ENCODE data around the gene SURF2. TPM values are rescaled to one million over a fixed set of nuclear protein-coding genes. Genes with fewer than 3 reads are reported as not detected.

The SURF2 gene
- total RNA-seq, 5 donors from 2014 or later (not counting 1 experiment from before 2014, with no cell fraction given): 17.0 to 25.3 (median 24.9) TPM

- peak in 1 of 35 experiments; percentile 36 for DNase-seq
- ChIA-PET CTCF (interaction anchor here in 1 of 2 donors (1.0 to 1.2 kb wide), 2 partner anchors 30 to 311 kb away, joined by 3 read pairs; partner anchors contain the start of gene GTF3C5), POLR2A (no interaction called here)
- no peaks in the 10 kb centered on the region for H3K27me3 Mint-ChIP-seq
- peaks cover 10 to 66% of the 10 kb centered on the region in 2 donors for H3K36me3 ChIP-seq (ENCODE audit: control insufficient read depth in 2 of 2, extremely low read depth in 1 of 2, insufficient read depth in 1 of 2, low read length in 1 of 2)
- H3K27ac Mint-ChIP-seq: no peak overlapping the region
- 89% methylated on average over 11 of the region's 15 CpGs for WGBS (ENCODE audit: insufficient coverage)
- H3K9me3 Mint-ChIP-seq: no peaks in the 10 kb centered on the region
- ATAC-seq (replicated peaks in 1 of 4): no peak
- no peaks in the 10 kb centered on the region for H3K27me3 ChIP-seq (replicated peaks in 1 of 2; ENCODE audit: control insufficient read depth in 2 of 2, extremely low read depth in 1 of 2, insufficient read depth in 2 of 2, low read length in 1 of 2)
- no peaks in the 10 kb centered on the region for H3K9me3 ChIP-seq
- H3K27ac ChIP-seq (ENCODE audit: low read length): no peak overlapping the region
- H3K4me3 Mint-ChIP-seq: no peak overlapping the region
- H3K4me1 ChIP-seq (ENCODE audit: control insufficient read depth in 1 of 2, extremely low read depth in 1 of 2, insufficient read depth in 2 of 2, low read length in 2 of 2): peaks cover under 1 to 41% of the 10 kb centered on the region in 2 experiments
- H3K36me3 Mint-ChIP-seq: peaks cover 31% of the 10 kb centered on the region
- peaks cover 26 to 57% (median 40%) of the 10 kb centered on the region in 3 donors for H3K4me1 Mint-ChIP-seq
- no peak overlapping the region for H3K4me3 ChIP-seq (ENCODE audit: control insufficient read depth in 1 of 2, extremely low read depth in 1 of 2, low read length in 1 of 2)
Observed at GRCh38 chr9:133341369-133342068, 14.8 kb upstream of the SURF2 start.

GRCh38 chr9:133342069-133342406, 14.3 kb upstream of the SURF2 start:
- Histone ChIP-seq H3K27ac (ENCODE audit: low read length) (no peak overlapping the region), H3K4me1 (ENCODE audit: control insufficient read depth in 1 of 2, extremely low read depth in 1 of 2, insufficient read depth in 2 of 2, low read length in 2 of 2) (peaks cover 4 to 41% of the 10 kb centered on the region in 2 experiments)
- peaks cover 33% of the 10 kb centered on the region for H3K36me3 Mint-ChIP-seq

GRCh38 chr9:133342570-133342969, 13.8 kb upstream of the SURF2 start:
- no peak for ATAC-seq (replicated peaks in 1 of 4)
- H3K27ac ChIP-seq (ENCODE audit: low read length): no peak overlapping the region
- Mint-ChIP-seq H3K27me3 (no peaks in the 10 kb centered on the region), H3K4me3 (no peak overlapping the region), H3K36me3 (peaks cover 34% of the 10 kb centered on the region), H3K4me1 (peaks cover 28 to 58% (median 48%) of the 10 kb centered on the region in 3 donors), H3K27ac (no peak overlapping the region), H3K9me3 (no peaks in the 10 kb centered on the region)
- H3K4me1 ChIP-seq (ENCODE audit: control insufficient read depth in 1 of 2, extremely low read depth in 1 of 2, insufficient read depth in 2 of 2, low read length in 2 of 2): peaks cover 4 to 44% of the 10 kb centered on the region in 2 experiments
- no peaks in the 10 kb centered on the region for H3K9me3 ChIP-seq
- CTCF ChIA-PET: interaction anchor here in 1 of 2 donors (1.2 kb wide), 1 partner anchor 312 kb away, joined by 3 read pairs; the partner anchor contains the start of gene GTF3C5
- H3K27me3 ChIP-seq (replicated peaks in 1 of 2; ENCODE audit: control insufficient read depth in 2 of 2, extremely low read depth in 1 of 2, insufficient read depth in 2 of 2, low read length in 1 of 2): no peaks in the 10 kb centered on the region
- POLR2A ChIA-PET: no interaction called here
- peaks cover 10 to 66% of the 10 kb centered on the region in 2 donors for H3K36me3 ChIP-seq (ENCODE audit: control insufficient read depth in 2 of 2, extremely low read depth in 1 of 2, insufficient read depth in 1 of 2, low read length in 1 of 2)
- H3K4me3 ChIP-seq (ENCODE audit: control insufficient read depth in 1 of 2, extremely low read depth in 1 of 2, low read length in 1 of 2): no peak overlapping the region
- no peak for DNase-seq
- WGBS (ENCODE audit: insufficient coverage): 92% methylated on average over 9 of the region's 11 CpGs

More at GRCh38 chr9:133342069-133342406, 14.3 kb upstream of the SURF2 start:
- CTCF ChIA-PET: interaction anchor here in 1 of 2 donors (1.0 to 1.2 kb wide), 2 partner anchors 29 to 312 kb away, joined by 3 read pairs; partner anchors contain the start of gene GTF3C5
- Histone ChIP-seq H3K36me3 (ENCODE audit: control insufficient read depth in 2 of 2, extremely low read depth in 1 of 2, insufficient read depth in 1 of 2, low read length in 1 of 2) (peaks cover 10 to 66% of the 10 kb centered on the region in 2 donors), H3K4me3 (ENCODE audit: control insufficient read depth in 1 of 2, extremely low read depth in 1 of 2, low read length in 1 of 2) (no peak overlapping the region), H3K9me3 (no peaks in the 10 kb centered on the region), H3K27me3 (replicated peaks in 1 of 2; ENCODE audit: control insufficient read depth in 2 of 2, extremely low read depth in 1 of 2, insufficient read depth in 2 of 2, low read length in 1 of 2) (no peaks in the 10 kb centered on the region)
- Mint-ChIP-seq H3K4me3 (no peak overlapping the region), H3K9me3 (no peaks in the 10 kb centered on the region), H3K4me1 (peaks cover 26 to 58% (median 45%) of the 10 kb centered on the region in 3 donors), H3K27me3 (no peaks in the 10 kb centered on the region), H3K27ac (no peak overlapping the region)
- WGBS (ENCODE audit: insufficient coverage): 94% methylated on average over 12 of the region's 12 CpGs
- DNase-seq: no peak
- POLR2A ChIA-PET: no interaction called here
- ATAC-seq (replicated peaks in 1 of 4): no peak

- Histone ChIP-seq H3K27ac (ENCODE audit: low read length) (no peak overlapping the region), H3K27me3 (replicated peaks in 1 of 2; ENCODE audit: control insufficient read depth in 2 of 2, extremely low read depth in 1 of 2, insufficient read depth in 2 of 2, low read length in 1 of 2) (peaks cover 0 to 3% of the 10 kb centered on the region in 2 experiments), H3K36me3 (ENCODE audit: control insufficient read depth in 2 of 2, extremely low read depth in 1 of 2, insufficient read depth in 1 of 2, low read length in 1 of 2) (peaks cover 10 to 66% of the 10 kb centered on the region in 2 donors), H3K4me1 (ENCODE audit: control insufficient read depth in 1 of 2, extremely low read depth in 1 of 2, insufficient read depth in 2 of 2, low read length in 2 of 2) (peaks cover 9 to 52% of the 10 kb centered on the region in 2 experiments), H3K9me3 (no peaks in the 10 kb centered on the region), H3K4me3 (ENCODE audit: control insufficient read depth in 1 of 2, extremely low read depth in 1 of 2, low read length in 1 of 2) (no peak overlapping the region)
- Mint-ChIP-seq H3K36me3 (peaks cover 35% of the 10 kb centered on the region), H3K9me3 (no peaks in the 10 kb centered on the region), H3K4me3 (no peak overlapping the region), H3K27ac (no peak overlapping the region), H3K27me3 (no peaks in the 10 kb centered on the region), H3K4me1 (peaks cover 39 to 61% (median 59%) of the 10 kb centered on the region in 3 donors)
- 95% methylated on average over 18 of the region's 19 CpGs for WGBS (ENCODE audit: insufficient coverage)
- POLR2A ChIA-PET: no interaction called here
- no peak for ATAC-seq (replicated peaks in 1 of 4)
- DNase-seq: no peak
- CTCF ChIA-PET: interaction anchor here in 1 of 2 donors (0.7 kb wide), 1 partner anchor 27 kb away, joined by 3 read pairs; no protein-coding TSS in a partner anchor
Observed at GRCh38 chr9:133344071-133344470, 12.3 kb upstream of the SURF2 start.

GRCh38 chr9:133344979-133345378, 11.4 kb upstream of the SURF2 start:
- Histone ChIP-seq H3K27ac (ENCODE audit: low read length) (no peak overlapping the region), H3K36me3 (ENCODE audit: control insufficient read depth in 2 of 2, extremely low read depth in 1 of 2, insufficient read depth in 1 of 2, low read length in 1 of 2) (peaks cover 14 to 70% of the 10 kb centered on the region in 2 donors), H3K27me3 (replicated peaks in 1 of 2; ENCODE audit: control insufficient read depth in 2 of 2, extremely low read depth in 1 of 2, insufficient read depth in 2 of 2, low read length in 1 of 2) (peaks cover 0 to 3% of the 10 kb centered on the region in 2 experiments), H3K4me3 (ENCODE audit: control insufficient read depth in 1 of 2, extremely low read depth in 1 of 2, low read length in 1 of 2) (no peak overlapping the region), H3K4me1 (ENCODE audit: control insufficient read depth in 1 of 2, extremely low read depth in 1 of 2, insufficient read depth in 2 of 2, low read length in 2 of 2) (peaks cover 13 to 57% of the 10 kb centered on the region in 2 experiments), H3K9me3 (no peaks in the 10 kb centered on the region)
- Mint-ChIP-seq H3K4me1 (peaks cover 45 to 60% (median 57%) of the 10 kb centered on the region in 3 donors), H3K4me3 (no peak overlapping the region), H3K9me3 (no peaks in the 10 kb centered on the region), H3K27me3 (no peaks in the 10 kb centered on the region), H3K27ac (no peak overlapping the region), H3K36me3 (peaks cover 36% of the 10 kb centered on the region)
- POLR2A ChIA-PET: no interaction called here
- WGBS (ENCODE audit: insufficient coverage): 95% methylated on average over 12 of the region's 12 CpGs
- ATAC-seq (replicated peaks in 1 of 4): no peak
- CTCF ChIA-PET: no interaction called here
- no peak for DNase-seq

- H3K4me1 Mint-ChIP-seq: peaks cover 45 to 58% (median 51%) of the 10 kb centered on the region in 3 donors
- ChIA-PET CTCF (no interaction called here), POLR2A (no interaction called here)
- H3K4me3 Mint-ChIP-seq: peak overlapping the region in 2 of 3 donors; percentile 50 to 96
- peaks cover 18 to 70% of the 10 kb centered on the region in 2 donors for H3K36me3 ChIP-seq (ENCODE audit: control insufficient read depth in 2 of 2, extremely low read depth in 1 of 2, insufficient read depth in 1 of 2, low read length in 1 of 2)
- peaks cover 36% of the 10 kb centered on the region for H3K36me3 Mint-ChIP-seq
- no peaks in the 10 kb centered on the region for H3K27me3 Mint-ChIP-seq
- H3K9me3 ChIP-seq: no peaks in the 10 kb centered on the region
- peaks cover 13 to 52% of the 10 kb centered on the region in 2 experiments for H3K4me1 ChIP-seq (ENCODE audit: control insufficient read depth in 1 of 2, extremely low read depth in 1 of 2, insufficient read depth in 2 of 2, low read length in 2 of 2)
- H3K9me3 Mint-ChIP-seq: no peaks in the 10 kb centered on the region
- DNase-seq (no peak), ATAC-seq (replicated peaks in 1 of 4) (no peak)
- H3K27me3 ChIP-seq (replicated peaks in 1 of 2; ENCODE audit: control insufficient read depth in 2 of 2, extremely low read depth in 1 of 2, insufficient read depth in 2 of 2, low read length in 1 of 2): peaks cover 0 to 3% of the 10 kb centered on the region in 2 experiments
- no peak overlapping the region for H3K27ac ChIP-seq (ENCODE audit: low read length)
- WGBS (ENCODE audit: insufficient coverage): 98% methylated on average over 4 of the region's 6 CpGs
- H3K27ac Mint-ChIP-seq: no peak overlapping the region
- H3K4me3 ChIP-seq (ENCODE audit: control insufficient read depth in 1 of 2, extremely low read depth in 1 of 2, low read length in 1 of 2): no peak overlapping the region
Observed at GRCh38 chr9:133345596-133345995, 10.8 kb upstream of the SURF2 start.
